ENCODE results near the gene TNFAIP6. TPM values are rescaled to one million over a fixed set of nuclear protein-coding genes. Genes with fewer than 3 reads are reported as not detected.
"Not testable (repeated sequence)": the region's sequence is repeated elsewhere in the genome, so short reads cannot be mapped to it uniquely, and the experiment has no call there.

Gene TNFAIP6, protein sequence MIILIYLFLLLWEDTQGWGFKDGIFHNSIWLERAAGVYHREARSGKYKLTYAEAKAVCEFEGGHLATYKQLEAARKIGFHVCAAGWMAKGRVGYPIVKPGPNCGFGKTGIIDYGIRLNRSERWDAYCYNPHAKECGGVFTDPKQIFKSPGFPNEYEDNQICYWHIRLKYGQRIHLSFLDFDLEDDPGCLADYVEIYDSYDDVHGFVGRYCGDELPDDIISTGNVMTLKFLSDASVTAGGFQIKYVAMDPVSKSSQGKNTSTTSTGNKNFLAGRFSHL
- total RNA-seq, result not detected

- no peak within 1 kb of the TSS for H3K27ac Mint-ChIP-seq
- POLR2A ChIA-PET, result no interaction called here
- DNase-seq, result no peak
- peaks cover 22% of the 10 kb centered on the region for H3K27me3 Mint-ChIP-seq (ENCODE audit: low read depth)
- CTCF ChIA-PET, result no interaction called here
- no peak within 1 kb of the TSS for H3K4me3 Mint-ChIP-seq
- no peaks in the 10 kb centered on the region for H3K9me3 Mint-ChIP-seq (ENCODE audit: insufficient read depth)
- H3K36me3 Mint-ChIP-seq (ENCODE audit: low read depth), result no peaks in the 10 kb centered on the region
- H3K4me1 Mint-ChIP-seq (ENCODE audit: low read depth), result no peaks in the 10 kb centered on the region
- ATAC-seq, result no peak
Measured at GRCh38 chr2:151357359-151357758, at the start of gene TNFAIP6. Gene TNFAIP6, plus strand, starts transcription at chr2:151357592. Its CDS starts 75 bp downstream, at chr2:151357667.

DNA sequence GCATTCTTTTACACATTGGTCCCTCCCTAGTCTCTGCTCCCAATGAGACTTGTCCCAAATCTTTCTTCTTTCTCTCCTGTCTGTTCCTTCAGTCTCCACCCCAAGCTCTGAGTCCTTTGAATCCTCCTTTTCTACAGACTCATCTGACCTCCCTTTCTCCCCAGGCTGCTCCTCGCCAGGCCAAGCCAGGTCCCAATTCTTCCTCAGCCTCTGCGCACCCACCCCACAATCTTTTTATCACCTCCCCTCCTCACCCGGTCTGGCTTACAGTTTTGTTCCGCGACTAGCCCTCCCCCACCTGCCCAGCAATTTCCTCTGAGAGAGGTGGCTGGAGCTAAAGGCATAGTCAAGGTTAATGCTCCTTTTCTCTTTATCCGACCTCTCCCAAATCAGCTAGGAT, 47.1 kb upstream of the TNFAIP6 start:
- H3K9me3 Mint-ChIP-seq (ENCODE audit: insufficient read depth); H3K4me3 Mint-ChIP-seq; H3K27me3 Mint-ChIP-seq (ENCODE audit: low read depth); H3K36me3 Mint-ChIP-seq (ENCODE audit: low read depth); H3K4me1 Mint-ChIP-seq (ENCODE audit: low read depth); H3K27ac Mint-ChIP-seq; DNase-seq; ATAC-seq; POLR2A ChIA-PET: not testable (repeated sequence)
- CTCF ChIA-PET, result interaction anchor here (1.2 kb wide), 1 partner anchor 20 kb away, joined by 4 read pairs; the partner anchor contains the start of gene NMI

- ATAC-seq; H3K27me3 Mint-ChIP-seq (ENCODE audit: low read depth); H3K4me3 Mint-ChIP-seq; H3K36me3 Mint-ChIP-seq (ENCODE audit: low read depth); POLR2A ChIA-PET; H3K4me1 Mint-ChIP-seq (ENCODE audit: low read depth); DNase-seq; H3K9me3 Mint-ChIP-seq (ENCODE audit: insufficient read depth); H3K27ac Mint-ChIP-seq: not testable (repeated sequence)
- CTCF ChIA-PET, result interaction anchor here (1.1 kb wide), 1 partner anchor 74 kb away, joined by 3 read pairs; no protein-coding TSS in a partner anchor
Measured at GRCh38 chr2:151312440-151312839, 45.0 kb upstream of the TNFAIP6 start.

DNA sequence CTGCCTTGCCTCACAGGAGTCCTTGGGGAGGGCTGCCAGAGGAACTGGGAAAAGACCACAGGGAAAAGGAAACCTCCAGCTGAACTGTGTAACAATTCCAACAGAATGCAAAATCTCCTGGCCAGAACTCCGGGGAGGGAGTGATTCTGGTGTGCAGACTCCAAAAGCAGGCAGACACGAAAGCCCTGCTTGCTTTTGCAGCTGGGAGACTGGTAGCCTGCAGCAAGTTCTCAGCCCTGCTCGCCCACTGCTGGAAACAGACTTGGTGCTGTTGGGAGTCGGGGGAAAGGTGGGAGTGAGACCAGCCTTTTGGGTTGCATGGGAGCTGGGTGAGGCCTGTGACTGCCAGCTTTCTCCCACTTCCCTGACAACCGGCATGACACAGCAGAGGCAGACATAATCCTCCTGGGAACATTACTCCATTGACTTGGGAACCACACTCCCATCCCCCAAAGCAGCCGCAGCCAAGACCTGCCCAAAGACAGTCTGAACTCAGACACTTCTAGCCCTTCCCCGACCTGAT, 42.0 kb upstream of the TNFAIP6 start:
- H3K4me1 Mint-ChIP-seq (ENCODE audit: low read depth), result peaks cover 18% of the 10 kb centered on the region
- ATAC-seq (no peak), DNase-seq (no peak)
- peaks cover 7% of the 10 kb centered on the region for H3K36me3 Mint-ChIP-seq (ENCODE audit: low read depth)
- H3K9me3 Mint-ChIP-seq (ENCODE audit: insufficient read depth), result peaks cover 6% of the 10 kb centered on the region
- no peak overlapping the region for H3K4me3 Mint-ChIP-seq
- ChIA-PET CTCF (no interaction called here), POLR2A (no interaction called here)
- H3K27me3 Mint-ChIP-seq (ENCODE audit: low read depth), result peaks cover 4% of the 10 kb centered on the region
- H3K27ac Mint-ChIP-seq, result no peak overlapping the region

DNA sequence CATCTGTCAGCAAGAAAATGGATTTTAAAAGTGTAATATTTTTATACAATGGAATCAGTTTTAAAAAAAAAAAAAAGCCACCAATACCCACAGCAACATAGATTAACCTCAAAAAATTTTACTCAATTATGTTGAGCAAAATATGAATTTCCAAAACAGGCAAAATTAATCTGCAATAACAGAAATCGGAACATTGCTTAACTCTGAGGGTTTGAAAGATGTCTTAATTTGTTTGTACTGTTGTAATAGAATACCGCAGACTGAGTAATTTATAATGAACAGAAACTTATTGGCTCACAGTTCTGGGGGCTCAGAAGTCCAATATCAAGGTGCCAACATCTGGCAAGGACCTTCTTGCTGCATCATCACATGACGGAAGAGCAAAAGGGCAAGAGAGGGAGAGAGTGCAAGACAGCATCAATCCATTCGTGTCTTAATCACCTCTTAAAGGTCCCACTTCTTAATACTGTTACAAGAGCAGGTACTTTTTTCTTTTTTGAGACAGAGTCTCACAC, 31.8 kb upstream of the TNFAIP6 start:
- Mint-ChIP-seq H3K27me3 (ENCODE audit: low read depth) (peaks cover 15% of the 10 kb centered on the region), H3K36me3 (ENCODE audit: low read depth) (peaks cover 2% of the 10 kb centered on the region), H3K4me1 (ENCODE audit: low read depth) (no peaks in the 10 kb centered on the region), H3K27ac (no peak overlapping the region), H3K4me3 (no peak overlapping the region), H3K9me3 (ENCODE audit: insufficient read depth) (no peaks in the 10 kb centered on the region)
- DNase-seq (no peak), ATAC-seq (no peak)
- CTCF ChIA-PET, result no interaction called here
- POLR2A ChIA-PET, result no interaction called here

DNA sequence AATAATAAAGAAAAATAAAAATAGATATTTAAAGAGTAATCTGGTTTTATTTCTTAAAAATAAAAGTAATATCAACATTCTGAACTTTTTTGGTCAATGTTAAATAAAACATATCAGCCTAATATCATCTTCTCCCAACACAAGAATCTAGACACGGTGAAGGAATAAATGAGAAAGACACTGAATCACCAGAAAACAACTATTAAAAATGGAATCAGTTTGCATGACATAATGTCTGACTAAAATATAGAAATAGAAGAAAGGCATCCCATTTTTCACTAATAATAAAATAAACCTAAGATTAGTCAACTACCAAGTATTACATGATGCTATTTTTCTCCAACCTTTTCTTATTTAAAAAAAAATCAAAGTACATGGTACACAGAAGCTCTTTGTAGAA, 30.8 kb upstream of the TNFAIP6 start:
- CTCF ChIA-PET, result no interaction called here
- no peaks in the 10 kb centered on the region for H3K4me1 Mint-ChIP-seq (ENCODE audit: low read depth)

GRCh38 chr2:151329998-151330397, 27.4 kb upstream of the TNFAIP6 start:
- Mint-ChIP-seq H3K27ac (no peak overlapping the region), H3K4me3 (no peak overlapping the region), H3K27me3 (ENCODE audit: low read depth) (peaks cover 14% of the 10 kb centered on the region), H3K4me1 (ENCODE audit: low read depth) (peaks cover 6% of the 10 kb centered on the region), H3K36me3 (ENCODE audit: low read depth) (no peaks in the 10 kb centered on the region), H3K9me3 (ENCODE audit: insufficient read depth) (no peaks in the 10 kb centered on the region)
- ATAC-seq (no peak), DNase-seq (no peak)
- CTCF ChIA-PET, result no interaction called here
- POLR2A ChIA-PET, result no interaction called here

More for the DNA sequence above, 30.8 kb upstream of the TNFAIP6 start:
- POLR2A ChIA-PET, result no interaction called here
- ATAC-seq, result no peak
- H3K36me3 Mint-ChIP-seq (ENCODE audit: low read depth), result no peaks in the 10 kb centered on the region
- no peak overlapping the region for H3K4me3 Mint-ChIP-seq
- H3K9me3 Mint-ChIP-seq (ENCODE audit: insufficient read depth), result no peaks in the 10 kb centered on the region
- H3K27me3 Mint-ChIP-seq (ENCODE audit: low read depth), result peaks cover 15% of the 10 kb centered on the region
- H3K27ac Mint-ChIP-seq, result no peak overlapping the region
- DNase-seq, result no peak

- Mint-ChIP-seq H3K27ac (no peak overlapping the region), H3K27me3 (ENCODE audit: low read depth) (peaks cover 26% of the 10 kb centered on the region), H3K36me3 (ENCODE audit: low read depth) (no peaks in the 10 kb centered on the region), H3K4me1 (ENCODE audit: low read depth) (peaks cover 12% of the 10 kb centered on the region), H3K9me3 (ENCODE audit: insufficient read depth) (no peaks in the 10 kb centered on the region), H3K4me3 (no peak overlapping the region)
- CTCF ChIA-PET, result no interaction called here
- DNase-seq (no peak), ATAC-seq (no peak)
- POLR2A ChIA-PET, result interaction anchor here (0.7 kb wide), 1 partner anchor 25 kb away, joined by 3 read pairs; no protein-coding TSS in a partner anchor
Measured at GRCh38 chr2:151333083-151333482, 24.3 kb upstream of the TNFAIP6 start.

DNA sequence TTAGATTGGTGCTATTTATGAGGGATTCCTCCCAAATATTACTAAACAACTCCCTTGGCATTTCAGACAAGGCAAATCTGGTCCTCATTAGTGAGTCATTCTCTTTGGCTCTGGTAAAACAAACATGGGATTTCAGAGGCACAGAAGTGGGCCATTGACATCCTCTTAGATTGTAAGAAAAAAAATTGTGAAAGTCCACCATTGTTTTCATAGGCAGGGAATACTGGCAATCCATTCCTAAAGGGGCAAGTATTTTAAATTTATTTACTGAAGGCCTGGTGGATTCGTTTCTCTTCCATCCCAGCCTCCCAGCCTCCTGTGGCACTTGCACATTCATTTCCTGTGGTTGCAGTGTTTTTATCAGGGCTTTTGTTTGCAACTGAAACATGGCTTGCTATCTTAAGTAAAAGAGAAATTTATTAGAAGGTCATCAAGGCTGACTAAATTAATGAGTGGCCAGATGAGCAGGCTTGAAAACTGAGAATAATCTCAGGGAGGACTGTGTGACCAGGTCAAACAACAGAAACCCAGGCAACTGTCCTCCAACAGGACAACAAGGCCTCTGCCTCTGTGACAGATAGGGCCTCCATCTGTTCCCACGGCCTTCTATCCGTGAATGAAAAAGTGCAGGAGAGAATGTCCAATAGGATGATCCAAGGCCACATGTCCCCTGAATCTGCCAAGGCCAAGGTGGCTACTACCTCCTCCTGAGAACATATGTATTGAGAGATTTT, 23.1 kb upstream of the TNFAIP6 start:
- ATAC-seq, result no peak
- H3K27me3 Mint-ChIP-seq (ENCODE audit: low read depth), result peaks cover 21% of the 10 kb centered on the region
- no peaks in the 10 kb centered on the region for H3K9me3 Mint-ChIP-seq (ENCODE audit: insufficient read depth)
- peaks cover 12% of the 10 kb centered on the region for H3K4me1 Mint-ChIP-seq (ENCODE audit: low read depth)
- no peak overlapping the region for H3K4me3 Mint-ChIP-seq
- no peaks in the 10 kb centered on the region for H3K36me3 Mint-ChIP-seq (ENCODE audit: low read depth)
- POLR2A ChIA-PET, result no interaction called here
- CTCF ChIA-PET, result no interaction called here
- H3K27ac Mint-ChIP-seq, result no peak overlapping the region
- DNase-seq, result no peak

DNA sequence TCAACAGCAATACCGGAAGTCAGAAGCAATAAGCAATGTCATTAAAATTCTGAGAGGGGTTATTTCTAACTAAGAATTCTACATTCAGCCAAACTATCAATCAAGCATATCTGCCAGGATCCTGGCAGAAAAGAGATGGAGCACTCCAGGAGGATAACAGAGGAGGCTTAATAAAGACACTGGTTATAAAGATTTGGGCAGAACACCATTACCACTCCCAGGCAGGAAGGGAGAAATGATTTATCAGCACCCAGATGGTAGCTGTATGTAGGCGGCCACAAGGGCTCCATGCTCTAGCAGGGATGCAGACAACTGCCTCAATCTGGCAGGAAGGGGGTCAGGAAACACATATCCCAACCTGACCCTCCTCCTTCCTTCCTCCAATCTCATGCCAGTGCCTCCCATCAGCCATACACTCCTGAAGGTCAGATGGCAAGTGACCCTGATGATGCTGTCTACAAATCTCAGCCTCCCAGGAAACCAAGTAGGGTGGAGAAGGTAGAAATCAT, 20.5 kb upstream of the TNFAIP6 start:
- POLR2A ChIA-PET, result no interaction called here

DNA sequence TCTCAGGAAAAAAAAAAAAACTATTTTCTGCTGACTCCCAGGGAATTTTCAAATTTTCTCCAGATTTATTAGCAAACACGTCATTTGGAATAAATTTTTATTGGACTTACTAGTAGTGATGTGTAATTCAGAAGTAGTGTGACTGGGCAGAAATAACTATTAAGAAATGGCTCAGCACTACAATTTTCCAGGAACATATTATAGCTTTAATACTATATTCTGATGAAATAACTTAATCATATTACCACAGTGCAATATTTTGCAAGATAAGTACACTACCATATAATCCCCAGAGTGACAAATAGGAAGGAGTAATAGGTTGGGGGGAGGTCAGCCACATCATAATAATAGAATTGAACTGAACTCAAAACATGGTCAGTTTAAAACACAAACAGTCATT, 19.7 kb upstream of the TNFAIP6 start:
- POLR2A ChIA-PET, result no interaction called here
- Mint-ChIP-seq H3K9me3 (ENCODE audit: insufficient read depth) (no peaks in the 10 kb centered on the region), H3K4me3 (no peak overlapping the region), H3K4me1 (ENCODE audit: low read depth) (peaks cover 12% of the 10 kb centered on the region), H3K27me3 (ENCODE audit: low read depth) (peaks cover 11% of the 10 kb centered on the region), H3K27ac (no peak overlapping the region), H3K36me3 (ENCODE audit: low read depth) (no peaks in the 10 kb centered on the region)
- DNase-seq (no peak), ATAC-seq (no peak)
- CTCF ChIA-PET, result no interaction called here

More for the DNA sequence above, 20.5 kb upstream of the TNFAIP6 start:
- no peak overlapping the region for H3K27ac Mint-ChIP-seq
- CTCF ChIA-PET, result no interaction called here
- ATAC-seq (no peak), DNase-seq (no peak)
- no peak overlapping the region for H3K4me3 Mint-ChIP-seq
- no peaks in the 10 kb centered on the region for H3K36me3 Mint-ChIP-seq (ENCODE audit: low read depth)
- peaks cover 12% of the 10 kb centered on the region for H3K4me1 Mint-ChIP-seq (ENCODE audit: low read depth)
- H3K9me3 Mint-ChIP-seq (ENCODE audit: insufficient read depth), result no peaks in the 10 kb centered on the region
- H3K27me3 Mint-ChIP-seq (ENCODE audit: low read depth), result peaks cover 11% of the 10 kb centered on the region

DNA sequence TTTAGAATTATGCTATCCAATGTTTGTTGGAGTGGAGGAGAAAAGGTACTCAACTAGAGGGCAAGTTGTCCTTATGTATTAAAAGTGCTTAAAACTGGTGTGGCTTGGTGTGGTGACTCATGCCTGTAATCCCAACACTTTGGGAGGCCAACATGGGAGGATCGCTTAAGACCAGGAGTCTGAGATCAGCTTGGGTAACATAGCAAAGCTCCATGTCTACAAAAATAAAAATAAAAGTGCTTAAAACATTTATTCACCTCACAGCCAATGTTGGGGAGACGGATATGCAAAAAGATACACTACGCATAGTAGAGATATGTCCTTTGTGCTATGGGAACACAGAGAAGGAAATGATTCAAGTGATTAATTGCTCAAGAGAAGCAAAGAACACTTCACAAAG, 19.3 kb upstream of the TNFAIP6 start:
- CTCF ChIA-PET, result no interaction called here
- H3K4me3 Mint-ChIP-seq, result no peak overlapping the region
- peaks cover 12% of the 10 kb centered on the region for H3K4me1 Mint-ChIP-seq (ENCODE audit: low read depth)
- DNase-seq, result no peak
- ATAC-seq, result no peak
- no peak overlapping the region for H3K27ac Mint-ChIP-seq
- POLR2A ChIA-PET, result no interaction called here
- no peaks in the 10 kb centered on the region for H3K9me3 Mint-ChIP-seq (ENCODE audit: insufficient read depth)
- no peaks in the 10 kb centered on the region for H3K36me3 Mint-ChIP-seq (ENCODE audit: low read depth)
- H3K27me3 Mint-ChIP-seq (ENCODE audit: low read depth), result peaks cover 11% of the 10 kb centered on the region
